B cell (primary cell): ENCODE measurements around the gene VIT. TPM values are rescaled to one million over a fixed set of nuclear protein-coding genes. Genes with fewer than 3 reads are reported as not detected.
"Not testable (repeated sequence)": the region's sequence is repeated elsewhere in the genome, so short reads cannot be mapped to it uniquely, and the experiment has no call there.

Source experiments
- ATAC-seq: fragments of 200-7000 bp; cut with Tn5 transposase; one replicate; pipeline ENCODE4 v1.10.0; 2021; ENCODE audit warnings: low read depth, mild to moderate bottlenecking, moderate number of reproducible peaks, moderate library complexity
- CTCF ChIA-PET: fragments of 350-600 bp; sonication (Branson Sonifier 250); formaldehyde crosslinking; loops from one replicate; lab custom pipeline; 2021; ENCODE audit warnings: antibody characterized with exemption, inconsistent platforms; lab: Charles Lee
- POLR2A ChIA-PET: fragments of 350-600 bp; sonication (Branson Sonifier 250); formaldehyde crosslinking; loops from one replicate; lab custom pipeline; 2021; ENCODE audit warnings: antibody characterized with exemption; lab: Charles Lee
- DNase-seq: peaks from one replicate; pipeline ENCODE4 v3.0.0; 2013
- H2AFZ ChIP-seq: 2 replicates; pipeline ENCODE4 v1.6.1; 2012; ENCODE audit warnings: mild to moderate bottlenecking, low read depth, low read length; ENCODE audit not compliant: insufficient read depth, poor library complexity, severe bottlenecking
- H3K27ac ChIP-seq, 2 donors: 1 replicate in 1 of 2; 2 replicates in 1 of 2; pipeline ENCODE4 v1.5.1; 2012 to 2013; ENCODE audit warnings: low read length in 2 of 2, mild to moderate bottlenecking in 2 of 2, moderate library complexity in 1 of 2
- H3K27me3 ChIP-seq, 4 experiments: fragments of 200-600 bp in 1 of 4; sonication (generic) in 1 of 4; replicated peaks in 1 of 4; 1 replicate in 2 of 4; 2 replicates in 2 of 4; pipeline versions ENCODE4 v1.6.1 to v1.7.0; 2013 to 2016; ENCODE audit warnings: low read length in 3 of 4, mild to moderate bottlenecking in 2 of 4, mixed read lengths in 1 of 4, moderate library complexity in 1 of 4; ENCODE audit not compliant: insufficient read depth in 4 of 4, control insufficient read depth in 3 of 4; ENCODE audit errors: control extremely low read depth in 1 of 4
- H3K36me3 ChIP-seq, 2 experiments: replicated peaks in 1 of 2; 1 replicate in 1 of 2; 2 replicates in 1 of 2; pipeline versions ENCODE4 v1.6.1 to v1.7.1; 2013; ENCODE audit warnings: low read length in 1 of 2; ENCODE audit not compliant: insufficient read depth in 2 of 2, control insufficient read depth in 1 of 2; ENCODE audit errors: control extremely low read depth in 1 of 2, extremely low read depth in 1 of 2
- H3K4me1 ChIP-seq, 2 donors: fragments of 200-600 bp in 1 of 2; sonication (generic) in 1 of 2; 1 replicate in 1 of 2; 2 replicates in 1 of 2; pipeline versions ENCODE4 v1.5.1 to v1.6.1; 2013 to 2017; ENCODE audit warnings: low read length in 2 of 2; ENCODE audit not compliant: control insufficient read depth in 2 of 2, insufficient read depth in 2 of 2
- H3K4me2 ChIP-seq: replicated peaks from 2 replicates; pipeline ENCODE3; 2012; ENCODE audit warnings: mild to moderate bottlenecking, low read depth, low read length; ENCODE audit not compliant: poor library complexity, severe bottlenecking
- H3K4me3 ChIP-seq, 5 experiments: fragments of 200-600 bp in 1 of 5; sonication (generic) in 1 of 5; 1 replicate in 3 of 5; 2 replicates in 2 of 5; pipeline versions ENCODE4 v1.5.1 to v1.7.0; 2011 to 2016; ENCODE audit warnings: low read length in 4 of 5, mild to moderate bottlenecking in 4 of 5, low read depth in 2 of 5, control low read depth in 1 of 5, moderate library complexity in 1 of 5; ENCODE audit not compliant: insufficient read depth in 1 of 5; ENCODE audit errors: control extremely low read depth in 1 of 5, extremely low read depth in 1 of 5
- H3K79me2 ChIP-seq: fragments of 200-600 bp; sonication (generic); one replicate; pipeline ENCODE4 v1.6.0; 2016; ENCODE audit warnings: low read length; ENCODE audit not compliant: control insufficient read depth, insufficient read depth
- H3K9ac ChIP-seq: fragments of 200-600 bp; sonication (generic); 2 replicates; pipeline ENCODE4 v1.6.1; 2017; ENCODE audit warnings: mild to moderate bottlenecking, low read length, moderate library complexity
- H3K9me3 ChIP-seq, 3 donors: one replicate each; pipeline versions ENCODE4 v1.6.1 to v1.7.1; 2013; ENCODE audit warnings: low read length in 2 of 3; ENCODE audit not compliant: control insufficient read depth in 2 of 3, insufficient read depth in 1 of 3; ENCODE audit errors: control extremely low read depth in 1 of 3
- H4K20me1 ChIP-seq: 2 replicates; pipeline ENCODE4 v1.6.0; 2012; ENCODE audit warnings: mild to moderate bottlenecking, low read length; ENCODE audit not compliant: insufficient read depth, control insufficient read depth, poor library complexity, severe bottlenecking
- H3K27ac Mint-ChIP-seq: one replicate; pipeline ENCODE4 v1.8.0; 2021; ENCODE audit warnings: mixed read lengths
- H3K27me3 Mint-ChIP-seq: one replicate; pipeline ENCODE4 v1.8.0; 2021; ENCODE audit warnings: mixed read lengths
- H3K4me1 Mint-ChIP-seq: one replicate; pipeline ENCODE4 v1.8.0; 2021; ENCODE audit warnings: mixed read lengths
- H3K4me3 Mint-ChIP-seq: one replicate; pipeline ENCODE4 v1.8.0; 2021; ENCODE audit warnings: mixed read lengths
- H3K9me3 Mint-ChIP-seq: one replicate; pipeline ENCODE4 v1.8.0; 2022; ENCODE audit warnings: mixed read lengths; ENCODE audit not compliant: insufficient read depth
- CTCF ChIP-seq: fragments of 200-600 bp; IDR thresholded peaks from one replicate; pipeline ENCODE4 v1.8.0; 2022; ENCODE audit warnings: antibody characterized with exemption, mild to moderate bottlenecking
- EZH2 ChIP-seq: IDR thresholded peaks from 2 replicates; pipeline ENCODE4 v1.6.1; 2012; ENCODE audit warnings: borderline replicate concordance, low read depth, mild to moderate bottlenecking, moderate library complexity, low read length; ENCODE audit not compliant: insufficient read depth, poor library complexity, severe bottlenecking
- WGBS: methylation state at CpG from one replicate; pipeline ENCODE4 v1.1.5; 2013; ENCODE audit warnings: missing lambda C conversion rate; ENCODE audit not compliant: insufficient coverage; 5-methylcytosine and 5-hydroxymethylcytosine counted together
- intact Hi-C: fragments of 100-400 bp; cut with micrococcal nuclease; formaldehyde crosslinking; loops from one replicate; pipeline ENCODE4 v1.10.0; 2022
- polyA plus RNA-seq: library from polyadenylated mRNA; depleted of rRNA; stranded (reverse); fragments of >200 nt; gene quantifications from 2 replicates; pipeline ENCODE4 v1.2.3, GENCODE V29; 2012
- total RNA-seq, 2 donors: library from RNA; stranded (reverse); fragments of 120-200 nt in 1 of 2; gene quantifications; 1 replicate in 1 of 2; 2 replicates in 1 of 2; pipeline versions ENCODE4 v1.2.3 to v1.2.4, GENCODE V29; 2013 to 2022

VIT gene
- total and polyA plus RNA-seq, 2 donors (not counting 1 experiment from before 2014, with no cell fraction given), result not detected

DNA sequence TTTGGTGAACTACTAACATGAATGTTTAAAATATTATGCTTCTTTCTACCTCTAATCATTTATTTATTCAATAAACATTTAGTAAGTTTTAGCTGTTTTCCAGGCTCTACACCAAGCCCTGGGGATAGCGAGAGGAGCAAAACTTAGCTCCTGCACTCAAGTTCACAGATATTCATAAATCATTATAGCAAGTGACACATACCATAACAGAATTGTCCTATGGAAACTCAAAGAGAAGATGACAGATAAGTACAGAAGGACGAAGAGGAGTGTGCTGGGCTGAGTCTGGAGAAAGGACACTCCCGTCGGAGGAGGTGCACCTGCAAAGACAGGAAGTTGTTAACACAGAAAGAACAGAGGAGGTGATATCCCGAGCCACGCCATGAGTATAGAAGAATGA lies 13.9 kb upstream of the VIT start:
- 89% methylated on average over 5 of the region's 6 CpGs for WGBS
- Histone ChIP-seq H3K9me3 (peaks cover 0 to 9% (median 0%) of the 10 kb centered on the region in 3 donors), H3K9ac (no peak overlapping the region), H3K27me3 (no peaks in the 10 kb centered on the region), H3K4me1 (no peaks in the 10 kb centered on the region), H2AFZ (no peak overlapping the region), H4K20me1 (no peaks in the 10 kb centered on the region), H3K27ac (no peak overlapping the region), H3K4me3 (no peak overlapping the region), H3K79me2 (no peaks in the 10 kb centered on the region), H3K36me3 (no peaks in the 10 kb centered on the region), H3K4me2 (no peak overlapping the region)
- H3K27ac Mint-ChIP-seq, result no peak overlapping the region
- H3K27me3 Mint-ChIP-seq, result peaks cover 7% of the 10 kb centered on the region
- no peak overlapping the region for H3K4me3 Mint-ChIP-seq
- ChIA-PET CTCF (no interaction called here), POLR2A (no interaction called here)
- TF ChIP-seq CTCF, result no peak
- no peak for TF ChIP-seq EZH2
- ATAC-seq, result no peak
- no peaks in the 10 kb centered on the region for H3K4me1 Mint-ChIP-seq
- intact Hi-C loops, result no loop called here
- peaks cover 4% of the 10 kb centered on the region for H3K9me3 Mint-ChIP-seq
- no peak for DNase-seq

DNA sequence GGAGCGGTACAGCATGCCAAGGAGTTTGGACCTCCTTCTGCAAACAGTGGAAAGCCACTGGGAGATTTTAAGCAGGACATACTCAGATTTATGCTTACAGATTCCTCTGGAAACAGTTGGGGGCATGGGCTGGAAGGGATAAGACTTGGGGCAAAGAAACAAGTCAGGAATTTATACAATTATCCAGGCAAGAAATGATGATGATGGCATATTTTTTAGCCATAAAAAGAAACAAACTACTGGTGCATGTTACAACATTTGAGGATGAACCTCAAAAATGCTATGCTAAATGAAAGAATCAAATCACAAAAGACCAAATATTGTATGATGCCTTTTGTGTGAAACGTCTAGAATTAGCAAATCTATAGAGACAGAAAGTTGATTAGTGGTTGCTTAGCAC lies 13.5 kb upstream of the VIT start:
- H3K4me3 Mint-ChIP-seq, result no peak overlapping the region
- intact Hi-C loops, result no loop called here
- peaks cover 7% of the 10 kb centered on the region for H3K27me3 Mint-ChIP-seq
- WGBS, result 68% methylated on average over 2 of the region's 2 CpGs
- H3K9ac ChIP-seq, result no peak overlapping the region
- H3K27ac Mint-ChIP-seq, result no peak overlapping the region
- no peaks in the 10 kb centered on the region for H4K20me1 ChIP-seq
- ChIA-PET POLR2A (no interaction called here), CTCF (no interaction called here)
- H3K4me2 ChIP-seq, result no peak overlapping the region
- H3K36me3 ChIP-seq, result no peaks in the 10 kb centered on the region
- H3K79me2 ChIP-seq, result no peaks in the 10 kb centered on the region
- H3K4me3 ChIP-seq, result no peak overlapping the region
- DNase-seq, result no peak
- ATAC-seq, result no peak
- H3K4me1 ChIP-seq, result no peaks in the 10 kb centered on the region
- H3K27ac ChIP-seq, result no peak overlapping the region
- H3K4me1 Mint-ChIP-seq, result no peaks in the 10 kb centered on the region
- no peak for TF ChIP-seq CTCF
- no peak for TF ChIP-seq EZH2
- no peak overlapping the region for H2AFZ ChIP-seq
- H3K27me3 ChIP-seq, result no peaks in the 10 kb centered on the region
- H3K9me3 Mint-ChIP-seq, result peaks cover 4% of the 10 kb centered on the region
- H3K9me3 ChIP-seq, result peaks cover 0 to 7% (median 0%) of the 10 kb centered on the region in 3 donors

DNA sequence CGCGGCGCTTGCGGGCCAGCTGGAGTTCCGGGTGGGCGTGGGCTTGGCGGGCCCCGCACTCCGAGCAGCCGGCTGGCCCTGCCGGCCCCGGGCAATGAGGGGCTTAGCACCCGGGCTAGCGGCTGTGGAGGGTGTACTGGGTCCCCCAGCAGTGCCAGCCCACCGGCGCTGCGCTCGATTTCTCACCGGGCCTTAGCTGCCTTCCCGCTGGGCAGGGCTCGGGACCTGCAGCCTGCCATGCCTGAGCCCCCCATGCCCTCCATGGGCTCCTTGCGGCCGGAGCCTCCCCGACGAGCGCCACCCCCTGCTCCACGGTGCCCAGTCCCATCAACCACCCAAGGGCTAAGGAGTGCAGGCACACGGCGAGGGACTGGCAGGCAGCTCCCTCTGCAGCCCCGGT lies 8.2 kb upstream of the VIT start:
- H3K27ac Mint-ChIP-seq, CTCF ChIA-PET, H3K27ac ChIP-seq, H3K9ac ChIP-seq, H2AFZ ChIP-seq, H3K36me3 ChIP-seq, DNase-seq, intact Hi-C loops, H3K4me1 Mint-ChIP-seq, H3K4me2 ChIP-seq, H3K27me3 Mint-ChIP-seq, H3K4me3 ChIP-seq, H4K20me1 ChIP-seq, ATAC-seq, H3K9me3 ChIP-seq, H3K9me3 Mint-ChIP-seq, H3K4me1 ChIP-seq, H3K79me2 ChIP-seq, H3K4me3 Mint-ChIP-seq, POLR2A ChIA-PET, H3K27me3 ChIP-seq: not testable (repeated sequence)
- 95% methylated on average over 22 of the region's 30 CpGs for WGBS
